Lung (tissue), 12 donors: Measurements from ENCODE around the gene ZDHHC19. TPM values are rescaled to one million over a fixed set of nuclear protein-coding genes. Genes with fewer than 3 reads are reported as not detected.

Source experiments
- ATAC-seq: fragments of 200-7000 bp; cut with Tn5 transposase; one replicate; pipeline ENCODE4 v1.9.1; 2020; ENCODE audit warnings: moderate number of reproducible peaks; ENCODE audit not compliant: insufficient read depth, low FRiP score
- DNase-seq, 3 donors: peaks; one replicate each; pipeline ENCODE4 v3.0.0-alpha.2; 2013 to 2017
- H3K27ac ChIP-seq, 2 donors: one replicate each; pipeline ENCODE4 v1.5.1; 2013; ENCODE audit warnings: mild to moderate bottlenecking in 2 of 2, moderate library complexity in 2 of 2, control low read depth in 1 of 2, inconsistent platforms in 1 of 2, low read depth in 1 of 2, low read length in 1 of 2
- H3K27me3 ChIP-seq, 3 donors: one replicate each; pipeline ENCODE4 v1.5.1; 2013; ENCODE audit warnings: low read length in 2 of 3; ENCODE audit not compliant: control insufficient read depth in 3 of 3, insufficient read depth in 3 of 3
- H3K36me3 ChIP-seq, 4 donors: one replicate each; pipeline ENCODE4 v1.5.1; 2013; ENCODE audit warnings: low read length in 4 of 4, mild to moderate bottlenecking in 1 of 4, moderate library complexity in 1 of 4; ENCODE audit not compliant: control insufficient read depth in 4 of 4, insufficient read depth in 4 of 4
- H3K4me1 ChIP-seq, 5 donors: one replicate each; pipeline ENCODE4 v1.5.1; 2013; ENCODE audit warnings: low read length in 5 of 5, mild to moderate bottlenecking in 2 of 5, moderate library complexity in 1 of 5; ENCODE audit not compliant: control insufficient read depth in 5 of 5, insufficient read depth in 5 of 5
- H3K4me3 ChIP-seq: one replicate; pipeline ENCODE4 v1.5.1; 2013; ENCODE audit warnings: mild to moderate bottlenecking, control low read depth, moderate library complexity
- H3K9ac ChIP-seq, 2 donors: one replicate each; pipeline ENCODE4 v1.5.1; 2013; ENCODE audit warnings: low read length in 2 of 2, control low read depth in 1 of 2; ENCODE audit not compliant: insufficient read depth in 1 of 2
- H3K9me3 ChIP-seq, 4 donors: one replicate each; pipeline ENCODE4 v1.5.1; 2013; ENCODE audit warnings: low read length in 3 of 4, mild to moderate bottlenecking in 1 of 4, moderate library complexity in 1 of 4; ENCODE audit not compliant: control insufficient read depth in 4 of 4, insufficient read depth in 3 of 4
- CTCF ChIP-seq: IDR thresholded peaks from 2 replicates; pipeline ENCODE4 v1.5.1; 2012; ENCODE audit warnings: mild to moderate bottlenecking; ENCODE audit errors: control extremely low read depth, extremely low read depth
- WGBS, 2 donors: extraction: QIAGEN DNeasy Blood & Tissue Kit; methylation state at CpG; one replicate each; pipeline ENCODE4 v1.1.7; 2013; 5-methylcytosine and 5-hydroxymethylcytosine counted together
- polyA plus RNA-seq, 2 donors: library from polyadenylated mRNA; stranded (reverse); fragments of 200-250 nt; gene quantifications; one replicate each; pipeline ENCODE4 v1.2.1, GENCODE V29; 2013
- total RNA-seq, 2 donors: library from RNA; depleted of rRNA in 1 of 2; stranded (reverse); fragments of >200 nt in 1 of 2; gene quantifications; one replicate each; pipeline ENCODE4 v1.2.1, GENCODE V29; 2014 to 2021
- donor health status: control.
- donor health status: control.
- donor health status: Bipolar disorder and iron deficiency.
- donor health status: healthy.
- donor health status: DM: yes; HTN: yes; CAD: no.

ZDHHC19 gene
- total and polyA plus RNA-seq, 4 donors = 1.1 to 18.9 (median 4.0) TPM

- WGBS, 2 donors = 79 to 89% methylated on average over 17 of the region's 17 CpGs
- no peak for TF ChIP-seq CTCF
- DNase-seq = no peak
- no peaks in the 10 kb centered on the region for H3K9me3 ChIP-seq
- H3K27ac ChIP-seq = no peak overlapping the region
- H3K4me1 ChIP-seq = peaks cover 0 to 11% (median 2%) of the 10 kb centered on the region in 5 donors
- no peak overlapping the region for H3K9ac ChIP-seq
- H3K36me3 ChIP-seq = no peaks in the 10 kb centered on the region
- no peak overlapping the region for H3K4me3 ChIP-seq
- H3K27me3 ChIP-seq = no peaks in the 10 kb centered on the region
- ATAC-seq = no peak
Measured at GRCh38 chr3:196197524-196197923, 13.7 kb downstream of the ZDHHC19 start.

GRCh38 chr3:196195664-196196265, 15.4 kb downstream of the ZDHHC19 start:
- Histone ChIP-seq H3K4me1 (peaks cover 0 to 11% (median 0%) of the 10 kb centered on the region in 5 donors), H3K27ac (no peak overlapping the region), H3K9ac (no peak overlapping the region), H3K9me3 (no peaks in the 10 kb centered on the region), H3K36me3 (no peaks in the 10 kb centered on the region), H3K4me3 (no peak overlapping the region), H3K27me3 (no peaks in the 10 kb centered on the region)
- WGBS, 2 donors = 90 to 93% methylated on average over 14 of the region's 14 CpGs
- no peak for TF ChIP-seq CTCF
- DNase-seq = no peak
- ATAC-seq = no peak

- no peaks in the 10 kb centered on the region for H3K27me3 ChIP-seq
- no peak overlapping the region for H3K9ac ChIP-seq
- no peak overlapping the region for H3K4me3 ChIP-seq
- H3K4me1 ChIP-seq = peaks cover 0 to 17% (median 0%) of the 10 kb centered on the region in 5 donors
- no peaks in the 10 kb centered on the region for H3K36me3 ChIP-seq
- DNase-seq (no peak), ATAC-seq (no peak)
- no peaks in the 10 kb centered on the region for H3K9me3 ChIP-seq
- no peak overlapping the region for H3K27ac ChIP-seq
- 79 to 82% methylated on average over 5 of the region's 5 CpGs for WGBS, 2 donors
- no peak for TF ChIP-seq CTCF
Measured at GRCh38 chr3:196194542-196194915, 16.7 kb downstream of the ZDHHC19 start.
